ENCODE results near the gene PLXDC2. TPM values are rescaled to one million over a fixed set of nuclear protein-coding genes. Genes with fewer than 3 reads are reported as not detected.

Gene PLXDC2
- total RNA-seq, 6 donors from 2014 or later = 39.0 to 129 (median 68.0) TPM

DNA sequence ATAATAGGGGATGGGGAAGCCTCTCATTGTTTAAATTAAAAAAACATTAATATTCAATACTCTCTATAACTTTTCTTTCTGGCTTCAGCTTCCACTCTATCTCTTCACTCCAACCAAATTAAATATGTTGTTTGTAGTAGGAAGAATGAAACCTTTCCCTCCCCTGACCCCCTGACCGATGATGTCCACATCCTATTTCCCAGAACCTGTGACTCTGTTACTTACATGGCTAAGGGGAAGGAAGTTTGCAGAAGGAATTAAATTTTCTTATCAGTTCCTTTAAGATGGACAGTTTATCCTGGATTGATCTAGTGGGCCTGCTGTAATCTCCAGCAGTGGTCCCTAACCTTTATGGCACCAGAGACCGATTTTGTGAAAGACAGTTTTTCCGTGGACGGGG is 130.0 kb downstream of the PLXDC2 start:
- Histone ChIP-seq H3K9me3 (no peaks in the 10 kb centered on the region), H3K27ac (peak overlapping the region in 3 of 4 donors; percentile 13 to 34 (median 27)), H3K27me3 (no peaks in the 10 kb centered on the region), H3K4me1 (peaks cover 8 to 20% (median 15%) of the 10 kb centered on the region in 4 donors), H3K36me3 (no peaks in the 10 kb centered on the region), H3K4me3 (no peak overlapping the region)
- DNase-seq (no peak), ATAC-seq (ENCODE audit: low FRiP score in 2 of 2) (no peak)
- 64 to 83% methylated on average over 4 of the region's 4 CpGs for WGBS, 2 donors
- no peak for TF ChIP-seq POLR2A (IDR thresholded peaks at IDR 0.05)
- TF ChIP-seq POLR2AphosphoS5 (IDR thresholded peaks at IDR 0.05) = no peak
- TF ChIP-seq, protein P1, sequence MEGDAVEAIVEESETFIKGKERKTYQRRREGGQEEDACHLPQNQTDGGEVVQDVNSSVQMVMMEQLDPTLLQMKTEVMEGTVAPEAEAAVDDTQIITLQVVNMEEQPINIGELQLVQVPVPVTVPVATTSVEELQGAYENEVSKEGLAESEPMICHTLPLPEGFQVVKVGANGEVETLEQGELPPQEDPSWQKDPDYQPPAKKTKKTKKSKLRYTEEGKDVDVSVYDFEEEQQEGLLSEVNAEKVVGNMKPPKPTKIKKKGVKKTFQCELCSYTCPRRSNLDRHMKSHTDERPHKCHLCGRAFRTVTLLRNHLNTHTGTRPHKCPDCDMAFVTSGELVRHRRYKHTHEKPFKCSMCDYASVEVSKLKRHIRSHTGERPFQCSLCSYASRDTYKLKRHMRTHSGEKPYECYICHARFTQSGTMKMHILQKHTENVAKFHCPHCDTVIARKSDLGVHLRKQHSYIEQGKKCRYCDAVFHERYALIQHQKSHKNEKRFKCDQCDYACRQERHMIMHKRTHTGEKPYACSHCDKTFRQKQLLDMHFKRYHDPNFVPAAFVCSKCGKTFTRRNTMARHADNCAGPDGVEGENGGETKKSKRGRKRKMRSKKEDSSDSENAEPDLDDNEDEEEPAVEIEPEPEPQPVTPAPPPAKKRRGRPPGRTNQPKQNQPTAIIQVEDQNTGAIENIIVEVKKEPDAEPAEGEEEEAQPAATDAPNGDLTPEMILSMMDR (IDR thresholded peaks at IDR 0.05) = no peak

DNA sequence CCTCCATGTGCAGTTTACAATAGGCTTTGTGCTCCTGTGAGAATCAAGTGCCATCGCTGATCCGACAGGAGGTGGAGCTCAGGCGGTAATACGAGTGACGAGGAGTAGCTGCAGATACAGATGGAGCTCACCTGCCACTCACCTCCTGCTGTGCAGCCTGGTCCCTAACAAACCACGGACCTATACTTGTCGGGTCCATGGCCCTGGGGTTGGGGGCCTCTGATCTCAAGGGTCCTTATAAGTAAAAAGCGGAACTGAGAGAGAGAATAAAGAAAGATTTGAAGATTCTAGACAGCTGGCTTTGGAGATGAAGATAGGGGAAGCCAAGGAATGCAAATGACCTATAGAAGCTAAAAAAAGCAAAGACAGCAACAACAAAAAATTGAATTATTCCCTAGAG is 130.6 kb downstream of the PLXDC2 start:
- H3K4me3 ChIP-seq = no peak overlapping the region
- H3K4me1 ChIP-seq = peaks cover 8 to 20% (median 15%) of the 10 kb centered on the region in 4 donors
- 85 to 91% methylated on average over 8 of the region's 8 CpGs for WGBS, 2 donors
- TF ChIP-seq EP300 (IDR thresholded peaks at IDR 0.05) = no peak
- no peak for TF ChIP-seq POLR2AphosphoS5 (IDR thresholded peaks at IDR 0.05)
- no peak for TF ChIP-seq POLR2A (IDR thresholded peaks at IDR 0.05)
- TF ChIP-seq, protein P1 (IDR thresholded peaks at IDR 0.05) = no peak
- H3K9me3 ChIP-seq = no peaks in the 10 kb centered on the region
- no peaks in the 10 kb centered on the region for H3K27me3 ChIP-seq
- H3K36me3 ChIP-seq = no peaks in the 10 kb centered on the region
- peak overlapping the region; percentile 22 to 38 (median 30) for H3K27ac ChIP-seq
- ATAC-seq (ENCODE audit: low FRiP score in 2 of 2) (peak in 1 of 2 donors; percentile 30), DNase-seq (no peak)

DNA sequence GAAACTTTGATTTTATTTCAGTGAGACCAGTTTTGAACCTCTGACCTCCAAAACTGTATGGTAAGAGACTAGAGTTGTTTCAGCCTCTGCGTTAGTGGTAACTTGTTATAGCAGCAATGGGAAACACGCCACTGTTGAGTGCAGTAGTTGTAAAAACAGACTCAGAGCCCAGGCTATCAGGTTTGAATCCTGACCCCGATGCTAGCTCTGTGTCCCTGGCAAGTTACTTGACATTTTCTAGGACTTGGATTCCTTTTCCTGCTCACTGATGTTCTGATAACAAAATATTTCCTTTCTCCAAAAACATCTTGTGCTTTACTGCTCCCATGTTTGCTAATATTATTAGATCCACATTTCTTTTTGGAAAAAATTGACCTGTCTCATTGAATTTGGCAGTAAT is 131.0 kb downstream of the PLXDC2 start:
- peaks cover 8 to 20% (median 16%) of the 10 kb centered on the region in 4 donors for H3K4me1 ChIP-seq
- no peaks in the 10 kb centered on the region for H3K27me3 ChIP-seq
- ATAC-seq (ENCODE audit: low FRiP score in 2 of 2) = peak in 1 of 2 donors; percentile 7
- H3K27ac ChIP-seq = peak overlapping the region; percentile 22 to 38 (median 30)
- WGBS, 2 donors = 44% methylated on average over 3 of the region's 3 CpGs
- DNase-seq = no peak
- TF ChIP-seq, protein P1 (IDR thresholded peaks at IDR 0.05) = no peak
- no peak for TF ChIP-seq POLR2AphosphoS5 (IDR thresholded peaks at IDR 0.05)
- TF ChIP-seq POLR2A (IDR thresholded peaks at IDR 0.05) = no peak
- TF ChIP-seq EP300 (IDR thresholded peaks at IDR 0.05) = no peak
- no peaks in the 10 kb centered on the region for H3K9me3 ChIP-seq
- no peaks in the 10 kb centered on the region for H3K36me3 ChIP-seq
- H3K4me3 ChIP-seq = no peak overlapping the region

DNA sequence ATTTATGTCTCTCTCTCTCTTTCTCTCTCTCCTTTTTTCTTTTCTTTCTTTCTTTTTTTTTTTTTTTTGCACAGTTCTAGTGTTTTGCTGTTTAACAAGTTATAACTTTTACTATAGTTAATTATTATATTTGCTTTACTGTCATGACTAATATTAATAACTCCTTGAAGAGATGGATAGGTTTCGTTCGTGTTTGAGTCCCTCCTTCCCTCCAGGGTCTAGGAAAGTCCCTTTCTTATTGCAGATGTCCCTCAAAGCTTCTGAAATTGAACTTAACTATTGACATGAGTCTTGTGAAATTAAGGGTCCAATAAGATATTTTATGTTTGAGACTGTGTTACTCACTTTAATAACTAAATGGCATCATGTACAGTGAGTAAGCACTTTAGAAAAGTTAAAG is 131.4 kb downstream of the PLXDC2 start:
- 56 to 64% methylated on average over 2 of the region's 2 CpGs for WGBS, 2 donors
- TF ChIP-seq EP300 (IDR thresholded peaks at IDR 0.05) (no peak), POLR2A (IDR thresholded peaks at IDR 0.05) (no peak), POLR2AphosphoS5 (IDR thresholded peaks at IDR 0.05) (no peak)
- TF ChIP-seq, protein P1 (IDR thresholded peaks at IDR 0.05) = no peak
- H3K9me3 ChIP-seq = no peaks in the 10 kb centered on the region
- no peaks in the 10 kb centered on the region for H3K27me3 ChIP-seq
- H3K4me1 ChIP-seq = peaks cover 8 to 21% (median 17%) of the 10 kb centered on the region in 4 donors
- H3K27ac ChIP-seq = peak overlapping the region in 3 of 4 donors; percentile 15 to 38 (median 22)
- ATAC-seq (ENCODE audit: low FRiP score in 2 of 2) (no peak), DNase-seq (no peak)
- H3K4me3 ChIP-seq = no peak overlapping the region
- H3K36me3 ChIP-seq = no peaks in the 10 kb centered on the region
